Lung (tissue), 12 donors: ENCODE data around the gene HTR6. TPM values are rescaled to one million over a fixed set of nuclear protein-coding genes. Genes with fewer than 3 reads are reported as not detected.

Experiments
- ATAC-seq: fragments of 200-7000 bp; cut with Tn5 transposase; one replicate; pipeline ENCODE4 v1.9.1; 2020; ENCODE audit warnings: moderate number of reproducible peaks; ENCODE audit not compliant: insufficient read depth, low FRiP score
- DNase-seq, 3 donors: peaks; one replicate each; pipeline ENCODE4 v3.0.0-alpha.2; 2013 to 2017
- H3K27ac ChIP-seq, 2 donors: one replicate each; pipeline ENCODE4 v1.5.1; 2013; ENCODE audit warnings: mild to moderate bottlenecking in 2 of 2, moderate library complexity in 2 of 2, control low read depth in 1 of 2, inconsistent platforms in 1 of 2, low read depth in 1 of 2, low read length in 1 of 2
- H3K27me3 ChIP-seq, 3 donors: one replicate each; pipeline ENCODE4 v1.5.1; 2013; ENCODE audit warnings: low read length in 2 of 3; ENCODE audit not compliant: control insufficient read depth in 3 of 3, insufficient read depth in 3 of 3
- H3K36me3 ChIP-seq, 4 donors: one replicate each; pipeline ENCODE4 v1.5.1; 2013; ENCODE audit warnings: low read length in 4 of 4, mild to moderate bottlenecking in 1 of 4, moderate library complexity in 1 of 4; ENCODE audit not compliant: control insufficient read depth in 4 of 4, insufficient read depth in 4 of 4
- H3K4me1 ChIP-seq, 5 donors: one replicate each; pipeline ENCODE4 v1.5.1; 2013; ENCODE audit warnings: low read length in 5 of 5, mild to moderate bottlenecking in 2 of 5, moderate library complexity in 1 of 5; ENCODE audit not compliant: control insufficient read depth in 5 of 5, insufficient read depth in 5 of 5
- H3K4me3 ChIP-seq: one replicate; pipeline ENCODE4 v1.5.1; 2013; ENCODE audit warnings: mild to moderate bottlenecking, control low read depth, moderate library complexity
- H3K9ac ChIP-seq, 2 donors: one replicate each; pipeline ENCODE4 v1.5.1; 2013; ENCODE audit warnings: low read length in 2 of 2, control low read depth in 1 of 2; ENCODE audit not compliant: insufficient read depth in 1 of 2
- H3K9me3 ChIP-seq, 4 donors: one replicate each; pipeline ENCODE4 v1.5.1; 2013; ENCODE audit warnings: low read length in 3 of 4, mild to moderate bottlenecking in 1 of 4, moderate library complexity in 1 of 4; ENCODE audit not compliant: control insufficient read depth in 4 of 4, insufficient read depth in 3 of 4
- CTCF ChIP-seq: IDR thresholded peaks from 2 replicates; pipeline ENCODE4 v1.5.1; 2012; ENCODE audit warnings: mild to moderate bottlenecking; ENCODE audit errors: control extremely low read depth, extremely low read depth
- WGBS, 2 donors: extraction: QIAGEN DNeasy Blood & Tissue Kit; methylation state at CpG; one replicate each; pipeline ENCODE4 v1.1.7; 2013; 5-methylcytosine and 5-hydroxymethylcytosine counted together
- polyA plus RNA-seq, 2 donors: library from polyadenylated mRNA; stranded (reverse); fragments of 200-250 nt; gene quantifications; one replicate each; pipeline ENCODE4 v1.2.1, GENCODE V29; 2013
- total RNA-seq, 2 donors: library from RNA; depleted of rRNA in 1 of 2; stranded (reverse); fragments of >200 nt in 1 of 2; gene quantifications; one replicate each; pipeline ENCODE4 v1.2.1, GENCODE V29; 2014 to 2021
- donor health status: control.
- donor health status: control.
- donor health status: Bipolar disorder and iron deficiency.
- donor health status: healthy.
- donor health status: DM: yes; HTN: yes; CAD: no.

HTR6 gene
- total and polyA plus RNA-seq, 4 donors = not detected

GRCh38 chr1:19643602-19644394 lies 20.9 kb upstream of the HTR6 start, which contains the start of gene NBL1:
NBL1 (plus strand) TSS chr1:19644311; CDS start chr1:19655031, 10,720 bp downstream.
- no peak for TF ChIP-seq CTCF
- no peaks in the 10 kb centered on the region for H3K9me3 ChIP-seq
- peaks cover 0 to 4% (median 0%) of the 10 kb centered on the region in 3 donors for H3K27me3 ChIP-seq
- peaks cover 0 to 40% (median 10%) of the 10 kb centered on the region in 5 donors for H3K4me1 ChIP-seq
- peak within 1 kb of the TSS; percentile 4 to 28 for H3K9ac ChIP-seq
- peak; percentile 45 for ATAC-seq
- peaks cover 0 to 7% (median 0%) of the 10 kb centered on the region in 4 donors for H3K36me3 ChIP-seq
- H3K4me3 ChIP-seq = peak within 1 kb of the TSS; percentile 62
- peak; percentile 83 to 90 (median 85) for DNase-seq
- H3K27ac ChIP-seq = peak within 1 kb of the TSS; percentile 61 to 91
- 1 to 6% methylated on average over 26 to 90 of the region's 90 CpGs for WGBS, 2 donors

- ATAC-seq = no peak
- peak overlapping the region; percentile 62 for H3K4me3 ChIP-seq
These were observed 20.3 kb upstream of the HTR6 start for GRCh38 chr1:19644395-19644680.

GRCh38 chr1:19644681-19645410 lies 19.8 kb upstream of the HTR6 start:
- Histone ChIP-seq H3K27ac (peak overlapping the region; percentile 43 to 91), H3K4me3 (peak overlapping the region; percentile 62), H3K36me3 (peaks cover 0 to 7% (median 0%) of the 10 kb centered on the region in 4 donors), H3K27me3 (peaks cover 0 to 4% (median 0%) of the 10 kb centered on the region in 3 donors), H3K4me1 (peaks cover 0 to 40% (median 10%) of the 10 kb centered on the region in 5 donors), H3K9me3 (no peaks in the 10 kb centered on the region), H3K9ac (peak overlapping the region; percentile 4 to 28)
- TF ChIP-seq CTCF = no peak
- ATAC-seq = no peak
- 3% methylated on average over 42 to 71 of the region's 71 CpGs for WGBS, 2 donors
- DNase-seq = peak; percentile 33 to 59 (median 58)

More at GRCh38 chr1:19644395-19644680, 20.3 kb upstream of the HTR6 start:
- WGBS, 2 donors = 0 to 1% methylated on average over 20 to 51 of the region's 51 CpGs
- Histone ChIP-seq H3K27ac (peak overlapping the region; percentile 43 to 91), H3K9ac (no peak overlapping the region), H3K4me1 (peaks cover 0 to 40% (median 10%) of the 10 kb centered on the region in 5 donors), H3K27me3 (peaks cover 0 to 4% (median 0%) of the 10 kb centered on the region in 3 donors), H3K9me3 (no peaks in the 10 kb centered on the region), H3K36me3 (peaks cover 0 to 7% (median 0%) of the 10 kb centered on the region in 4 donors)
- TF ChIP-seq CTCF = no peak
- DNase-seq = no peak
